CD14-positive monocyte (primary cell): ENCODE results near the gene RETREG1. TPM values are rescaled to one million over a fixed set of nuclear protein-coding genes. Genes with fewer than 3 reads are reported as not detected.

ENCODE experiments used
- DNase-seq, 3 donors: peaks; one replicate each; pipeline ENCODE4 v3.0.0-alpha.2; 2011 to 2022
- H2AFZ ChIP-seq: 2 replicates; pipeline ENCODE4 v1.6.0; 2012; ENCODE audit warnings: mild to moderate bottlenecking, low read depth, low read length, inconsistent platforms; ENCODE audit not compliant: insufficient read depth, poor library complexity, severe bottlenecking
- H3K27ac ChIP-seq, 2 donors: 1 replicate in 1 of 2; 2 replicates in 1 of 2; pipeline ENCODE4 v1.5.1; 2012 to 2013; ENCODE audit warnings: low read length in 2 of 2, control low read depth in 1 of 2, inconsistent platforms in 1 of 2, low read depth in 1 of 2, mild to moderate bottlenecking in 1 of 2
- H3K27me3 ChIP-seq, 2 donors: one replicate each; pipeline versions ENCODE4 v1.6.0 to v1.6.1; 2011 to 2013; ENCODE audit warnings: low read length in 2 of 2; ENCODE audit not compliant: control insufficient read depth in 2 of 2, insufficient read depth in 2 of 2
- H3K36me3 ChIP-seq, 2 donors: replicated peaks in 1 of 2; 1 replicate in 1 of 2; 2 replicates in 1 of 2; pipeline versions ENCODE4 v1.5.1 to v1.6.1; 2012 to 2013; ENCODE audit warnings: low read length in 2 of 2, control low read depth in 1 of 2, inconsistent platforms in 1 of 2, mild to moderate bottlenecking in 1 of 2; ENCODE audit not compliant: insufficient read depth in 2 of 2, control insufficient read depth in 1 of 2
- H3K4me1 ChIP-seq, 2 donors: 1 replicate in 1 of 2; 2 replicates in 1 of 2; pipeline versions ENCODE4 v1.5.1 to v1.6.1; 2012 to 2013; ENCODE audit warnings: low read length in 2 of 2, control low read depth in 1 of 2, inconsistent platforms in 1 of 2, mild to moderate bottlenecking in 1 of 2, moderate library complexity in 1 of 2; ENCODE audit not compliant: insufficient read depth in 2 of 2, control insufficient read depth in 1 of 2
- H3K4me2 ChIP-seq: replicated peaks from 2 replicates; pipeline ENCODE3; 2012; ENCODE audit warnings: low read length, moderate library complexity, mild to moderate bottlenecking; ENCODE audit not compliant: poor library complexity, severe bottlenecking; ENCODE audit errors: extremely low read depth
- H3K4me3 ChIP-seq, 3 experiments: fragments of 200-600 bp in 1 of 3; sonication (generic) in 1 of 3; replicated peaks in 1 of 3; 1 replicate in 2 of 3; 2 replicates in 1 of 3; pipeline ENCODE4 v1.5.1; 2011 to 2013; ENCODE audit warnings: low read length in 3 of 3, mild to moderate bottlenecking in 3 of 3, control low read depth in 2 of 3, low read depth in 2 of 3, inconsistent platforms in 1 of 3, moderate library complexity in 1 of 3
- H3K79me2 ChIP-seq: 2 replicates; pipeline ENCODE4 v1.6.0; 2012; ENCODE audit warnings: mild to moderate bottlenecking, control low read depth, inconsistent platforms, low read length, moderate library complexity; ENCODE audit not compliant: insufficient read depth
- H3K9ac ChIP-seq: 2 replicates; pipeline ENCODE4 v1.6.0; 2017; ENCODE audit warnings: low read length, mild to moderate bottlenecking; ENCODE audit not compliant: insufficient read depth, poor library complexity, severe bottlenecking
- H3K9me3 ChIP-seq, 2 donors: replicated peaks in 1 of 2; 1 replicate in 1 of 2; 2 replicates in 1 of 2; pipeline versions ENCODE4 v1.5.1 to v1.6.1; 2012 to 2013; ENCODE audit warnings: low read length in 2 of 2, control low read depth in 1 of 2; ENCODE audit not compliant: control insufficient read depth in 1 of 2, insufficient read depth in 1 of 2
- H4K20me1 ChIP-seq: 2 replicates; pipeline ENCODE4 v1.6.0; 2012; ENCODE audit warnings: mild to moderate bottlenecking, low read length, control low read depth, moderate library complexity; ENCODE audit not compliant: insufficient read depth
- H3K27ac Mint-ChIP-seq, 7 donors: one replicate each; pipeline ENCODE4 v1.8.0; 2020; ENCODE audit warnings: mild to moderate bottlenecking in 7 of 7, mixed read lengths in 7 of 7, moderate library complexity in 6 of 7, inconsistent platforms in 2 of 7
- H3K27me3 Mint-ChIP-seq, 3 donors: one replicate each; pipeline ENCODE4 v1.8.0; 2021 to 2022; ENCODE audit warnings: low read depth in 3 of 3, mild to moderate bottlenecking in 3 of 3, mixed read lengths in 3 of 3, moderate library complexity in 3 of 3, inconsistent platforms in 1 of 3
- H3K36me3 Mint-ChIP-seq, 2 donors: one replicate each; pipeline ENCODE4 v1.8.0; 2020; ENCODE audit warnings: mixed read lengths in 2 of 2, inconsistent platforms in 1 of 2, mild to moderate bottlenecking in 1 of 2
- H3K4me1 Mint-ChIP-seq: one replicate; pipeline ENCODE4 v1.8.0; 2020; ENCODE audit warnings: mild to moderate bottlenecking, mixed read lengths
- H3K4me3 Mint-ChIP-seq, 2 donors: one replicate each; pipeline ENCODE4 v1.8.0; 2020; ENCODE audit warnings: mild to moderate bottlenecking in 2 of 2, mixed read lengths in 2 of 2, moderate library complexity in 1 of 2
- H3K9me3 Mint-ChIP-seq, 7 donors: one replicate each; pipeline ENCODE4 v1.8.0; 2020 to 2022; ENCODE audit warnings: mixed read lengths in 7 of 7, mild to moderate bottlenecking in 6 of 7, moderate library complexity in 6 of 7, inconsistent platforms in 2 of 7
- WGBS: methylation state at CpG from one replicate; pipeline ENCODE4 v1.1.5; 2013; ENCODE audit warnings: missing lambda C conversion rate; ENCODE audit not compliant: insufficient coverage; 5-methylcytosine and 5-hydroxymethylcytosine counted together
- intact Hi-C, 2 donors: fragments of 100-400 bp; cut with micrococcal nuclease; formaldehyde crosslinking; loops; one replicate each; pipeline versions ENCODE4 v1.15.0 to v1.15.1; 2023
- polyA plus RNA-seq, 3 donors: library from polyadenylated mRNA; depleted of rRNA in 1 of 3; unstranded in 2 of 3; stranded (reverse) in 1 of 3; fragments of 300-500 nt in 2 of 3; fragments of >200 nt in 1 of 3; fragmentation: Illumina TruSeq in 2 of 3; gene quantifications; 1 replicate in 2 of 3; 2 replicates in 1 of 3; pipeline ENCODE4 v1.2.3, GENCODE V29; 2012 to 2021
- TF ChIP-seq, protein P1 (sequence below): fragments of 200-600 bp; IDR thresholded peaks from one replicate; pipeline ENCODE4 v1.8.0; 2022; ENCODE audit warnings: antibody characterized with exemption, mild to moderate bottlenecking

RETREG1 gene
- polyA plus RNA-seq, 3 donors: 3.5 to 6.4 (median 4.7) TPM

DNA sequence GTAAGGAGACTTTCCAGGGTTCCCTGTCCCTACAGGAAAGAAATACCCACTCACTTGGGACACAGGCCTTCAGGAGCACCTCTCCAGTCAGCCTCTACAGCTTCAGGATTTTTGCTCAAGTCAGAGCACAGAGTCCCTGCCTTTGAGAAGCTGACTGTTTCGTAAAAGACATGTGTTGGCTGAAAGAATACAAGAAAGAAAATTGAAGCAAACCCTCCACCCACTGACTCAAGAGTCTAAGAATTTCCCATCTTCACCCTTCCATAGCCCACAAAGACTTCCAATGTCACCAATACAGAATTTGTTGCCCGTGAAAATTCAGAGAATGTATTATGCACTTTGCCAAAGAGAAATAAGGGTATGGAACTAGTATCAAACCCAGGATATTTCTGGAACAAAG, 98.2 kb downstream of the RETREG1 start:
- H3K9ac ChIP-seq: no peak overlapping the region
- no peaks in the 10 kb centered on the region for H3K27me3 ChIP-seq
- Mint-ChIP-seq H3K4me1 (peaks cover 10% of the 10 kb centered on the region), H3K27me3 (peaks cover 0 to 1% (median 0%) of the 10 kb centered on the region in 3 donors), H3K36me3 (no peaks in the 10 kb centered on the region), H3K9me3 (peaks cover 0 to 2% (median 0%) of the 10 kb centered on the region in 7 donors), H3K4me3 (no peak overlapping the region), H3K27ac (peak overlapping the region in 1 of 7 donors; percentile 57)
- H3K4me2 ChIP-seq: no peak overlapping the region
- H2AFZ ChIP-seq: no peak overlapping the region
- TF ChIP-seq, protein P1, sequence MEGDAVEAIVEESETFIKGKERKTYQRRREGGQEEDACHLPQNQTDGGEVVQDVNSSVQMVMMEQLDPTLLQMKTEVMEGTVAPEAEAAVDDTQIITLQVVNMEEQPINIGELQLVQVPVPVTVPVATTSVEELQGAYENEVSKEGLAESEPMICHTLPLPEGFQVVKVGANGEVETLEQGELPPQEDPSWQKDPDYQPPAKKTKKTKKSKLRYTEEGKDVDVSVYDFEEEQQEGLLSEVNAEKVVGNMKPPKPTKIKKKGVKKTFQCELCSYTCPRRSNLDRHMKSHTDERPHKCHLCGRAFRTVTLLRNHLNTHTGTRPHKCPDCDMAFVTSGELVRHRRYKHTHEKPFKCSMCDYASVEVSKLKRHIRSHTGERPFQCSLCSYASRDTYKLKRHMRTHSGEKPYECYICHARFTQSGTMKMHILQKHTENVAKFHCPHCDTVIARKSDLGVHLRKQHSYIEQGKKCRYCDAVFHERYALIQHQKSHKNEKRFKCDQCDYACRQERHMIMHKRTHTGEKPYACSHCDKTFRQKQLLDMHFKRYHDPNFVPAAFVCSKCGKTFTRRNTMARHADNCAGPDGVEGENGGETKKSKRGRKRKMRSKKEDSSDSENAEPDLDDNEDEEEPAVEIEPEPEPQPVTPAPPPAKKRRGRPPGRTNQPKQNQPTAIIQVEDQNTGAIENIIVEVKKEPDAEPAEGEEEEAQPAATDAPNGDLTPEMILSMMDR: no peak
- H3K36me3 ChIP-seq: no peaks in the 10 kb centered on the region
- whole genome bisulfite sequencing: no CpG with 5 or more reads among the region's 2 CpGs
- no peak overlapping the region for H3K27ac ChIP-seq
- H3K4me1 ChIP-seq: no peaks in the 10 kb centered on the region
- H3K9me3 ChIP-seq: no peaks in the 10 kb centered on the region
- intact Hi-C loops: no loop called here
- no peaks in the 10 kb centered on the region for H3K79me2 ChIP-seq
- DNase-seq: no peak
- H3K4me3 ChIP-seq: no peak overlapping the region
- no peaks in the 10 kb centered on the region for H4K20me1 ChIP-seq

DNA sequence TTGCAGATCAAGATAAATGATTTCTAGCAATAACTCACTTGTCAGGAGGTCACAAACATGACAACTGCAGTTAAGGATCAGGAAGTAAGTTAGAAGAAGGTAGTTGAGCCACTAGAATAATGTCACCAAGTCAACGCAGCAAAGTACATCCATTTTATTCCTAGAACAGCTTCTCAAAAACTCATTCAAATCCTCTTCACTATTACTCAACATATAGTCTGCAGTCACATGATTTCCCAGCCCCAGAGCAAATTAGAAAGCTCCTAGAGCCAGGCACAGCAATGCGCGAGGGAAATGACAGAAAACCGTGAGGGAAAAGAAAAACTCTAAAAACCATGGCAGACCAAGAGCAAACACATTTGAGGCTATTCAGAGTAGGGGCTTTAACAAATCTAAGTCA, 101.3 kb downstream of the RETREG1 start:
- Histone ChIP-seq H2AFZ (no peak overlapping the region), H3K9me3 (no peaks in the 10 kb centered on the region), H3K4me3 (no peak overlapping the region), H3K4me2 (no peak overlapping the region), H3K79me2 (no peaks in the 10 kb centered on the region), H3K36me3 (no peaks in the 10 kb centered on the region), H3K27ac (no peak overlapping the region), H3K27me3 (no peaks in the 10 kb centered on the region), H3K9ac (no peak overlapping the region), H3K4me1 (no peaks in the 10 kb centered on the region), H4K20me1 (no peaks in the 10 kb centered on the region)
- Mint-ChIP-seq H3K27me3 (no peaks in the 10 kb centered on the region), H3K36me3 (no peaks in the 10 kb centered on the region), H3K4me1 (peaks cover 4% of the 10 kb centered on the region), H3K27ac (peak overlapping the region in 4 of 7 donors; percentile 15 to 72 (median 37)), H3K9me3 (peaks cover 0 to 5% (median 0%) of the 10 kb centered on the region in 7 donors), H3K4me3 (peak overlapping the region in 1 of 2 donors; percentile 43)
- peak in 1 of 3 donors; percentile 52 for DNase-seq
- intact Hi-C loops: no loop called here
- whole genome bisulfite sequencing: no CpG with 5 or more reads among the region's 4 CpGs
- TF ChIP-seq, protein P1: no peak
